Calu3 (cell line): ENCODE data around the gene EHMT2. TPM values are rescaled to one million over a fixed set of nuclear protein-coding genes. Genes with fewer than 3 reads are reported as not detected.
"Not testable (repeated sequence)": the region's sequence is repeated elsewhere in the genome, so short reads cannot be mapped to it uniquely, and the experiment has no call there.

Source experiments
- BruUV-seq: library from RNA; stranded (reverse); fragments of 400-500 nt; replicated peaks from 2 replicates; lab custom pipeline; 2021; lab: Mats Ljungman, UMichigan
- CTCF ChIA-PET: fragments of 300-600 bp; sonication (Branson Sonifier 250); formaldehyde crosslinking; loops from one replicate; lab custom pipeline; 2022; ENCODE audit warnings: antibody characterized with exemption; lab: Charles Lee
- DNase-seq: peaks from one replicate; pipeline ENCODE4 v3.0.0; 2022
- H3K27ac Mint-ChIP-seq: one replicate; pipeline ENCODE4 v1.8.0; 2022; ENCODE audit warnings: mixed read lengths; ENCODE audit not compliant: unreplicated experiment
- H3K27me3 Mint-ChIP-seq: one replicate; pipeline ENCODE4 v1.8.0; 2022; ENCODE audit warnings: mixed read lengths; ENCODE audit not compliant: unreplicated experiment
- H3K36me3 Mint-ChIP-seq: one replicate; pipeline ENCODE4 v1.8.0; 2022; ENCODE audit warnings: mild to moderate bottlenecking, moderate library complexity, mixed read lengths; ENCODE audit not compliant: insufficient read depth, unreplicated experiment
- H3K4me1 Mint-ChIP-seq: one replicate; pipeline ENCODE4 v1.8.0; 2022; ENCODE audit warnings: mild to moderate bottlenecking, low read depth, mixed read lengths; ENCODE audit not compliant: unreplicated experiment
- H3K4me3 Mint-ChIP-seq: one replicate; pipeline ENCODE4 v1.8.0; 2022; ENCODE audit warnings: mild to moderate bottlenecking, low read depth, moderate library complexity, mixed read lengths; ENCODE audit not compliant: unreplicated experiment
- H3K9me3 Mint-ChIP-seq: one replicate; pipeline ENCODE4 v1.8.0; 2022; ENCODE audit warnings: low read depth, mixed read lengths; ENCODE audit not compliant: unreplicated experiment
- intact Hi-C: fragments of 100-400 bp; cut with micrococcal nuclease; formaldehyde crosslinking; loops from one replicate; pipeline ENCODE4 v1.10.0; 2022; ENCODE audit not compliant: unreplicated experiment
- total RNA-seq: library from RNA; stranded (reverse); gene quantifications from 2 replicates; pipeline ENCODE4 v1.2.3, GENCODE V29; 2022
- TF ChIP-seq, protein P1 (sequence below): fragments of 200-600 bp; IDR thresholded peaks from one replicate; pipeline ENCODE4 v1.8.0; 2022; ENCODE audit warnings: antibody characterized with exemption; ENCODE audit not compliant: unreplicated experiment

Gene EHMT2
- total RNA-seq, 1 experiment from 2014 or later: 138 TPM

GRCh38 chr6:31838968-31839367, 58.5 kb downstream of the EHMT2 start:
- no peak for DNase-seq
- no peaks in the 10 kb centered on the region for H3K27me3 Mint-ChIP-seq
- H3K27ac Mint-ChIP-seq: peak overlapping the region; percentile 33
- CTCF ChIA-PET: interaction anchor here (0.6 to 1.6 kb wide), 4 partner anchors 24 to 69 kb away, joined by 3 to 5 read pairs (median 3); partner anchors contain the start of genes LSM2 and NEU1
- intact Hi-C loops: no loop called here
- TF ChIP-seq, protein P1, sequence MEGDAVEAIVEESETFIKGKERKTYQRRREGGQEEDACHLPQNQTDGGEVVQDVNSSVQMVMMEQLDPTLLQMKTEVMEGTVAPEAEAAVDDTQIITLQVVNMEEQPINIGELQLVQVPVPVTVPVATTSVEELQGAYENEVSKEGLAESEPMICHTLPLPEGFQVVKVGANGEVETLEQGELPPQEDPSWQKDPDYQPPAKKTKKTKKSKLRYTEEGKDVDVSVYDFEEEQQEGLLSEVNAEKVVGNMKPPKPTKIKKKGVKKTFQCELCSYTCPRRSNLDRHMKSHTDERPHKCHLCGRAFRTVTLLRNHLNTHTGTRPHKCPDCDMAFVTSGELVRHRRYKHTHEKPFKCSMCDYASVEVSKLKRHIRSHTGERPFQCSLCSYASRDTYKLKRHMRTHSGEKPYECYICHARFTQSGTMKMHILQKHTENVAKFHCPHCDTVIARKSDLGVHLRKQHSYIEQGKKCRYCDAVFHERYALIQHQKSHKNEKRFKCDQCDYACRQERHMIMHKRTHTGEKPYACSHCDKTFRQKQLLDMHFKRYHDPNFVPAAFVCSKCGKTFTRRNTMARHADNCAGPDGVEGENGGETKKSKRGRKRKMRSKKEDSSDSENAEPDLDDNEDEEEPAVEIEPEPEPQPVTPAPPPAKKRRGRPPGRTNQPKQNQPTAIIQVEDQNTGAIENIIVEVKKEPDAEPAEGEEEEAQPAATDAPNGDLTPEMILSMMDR: no peak
- H3K9me3 Mint-ChIP-seq: no peaks in the 10 kb centered on the region
- no TSS peak for BruUV-seq
- peaks cover 44% of the 10 kb centered on the region for H3K4me1 Mint-ChIP-seq
- peaks cover 100% of the 10 kb centered on the region for H3K36me3 Mint-ChIP-seq
- peak overlapping the region; percentile 89 for H3K4me3 Mint-ChIP-seq

- H3K27ac Mint-ChIP-seq, BruUV-seq, DNase-seq, intact Hi-C loops, H3K27me3 Mint-ChIP-seq, H3K9me3 Mint-ChIP-seq: not testable (repeated sequence)
- Mint-ChIP-seq H3K36me3 (peaks cover 100% of the 10 kb centered on the region), H3K4me1 (peaks cover 45% of the 10 kb centered on the region), H3K4me3 (peak overlapping the region; percentile 89)
- CTCF ChIA-PET: interaction anchor here (0.7 to 1.6 kb wide), 3 partner anchors 25 to 68 kb away, joined by 3 to 5 read pairs (median 4); partner anchors contain the start of gene NEU1
Measured at GRCh38 chr6:31838114-31838553, 59.4 kb downstream of the EHMT2 start.

- TF ChIP-seq, protein P1: no peak
- no TSS peak for BruUV-seq
- no peaks in the 10 kb centered on the region for H3K27me3 Mint-ChIP-seq
- intact Hi-C loops: no loop called here
- H3K4me3 Mint-ChIP-seq: peak overlapping the region; percentile 89
- H3K4me1 Mint-ChIP-seq: peaks cover 45% of the 10 kb centered on the region
- no peaks in the 10 kb centered on the region for H3K9me3 Mint-ChIP-seq
- H3K36me3 Mint-ChIP-seq: peaks cover 100% of the 10 kb centered on the region
- DNase-seq: no peak
- H3K27ac Mint-ChIP-seq: peak overlapping the region; percentile 99
- CTCF ChIA-PET: interaction anchor here (0.6 to 1.6 kb wide), 5 partner anchors 10 to 198 kb away, joined by 3 to 6 read pairs (median 4); partner anchors contain the start of genes HSPA1B and NEU1
Measured at GRCh38 chr6:31837369-31838113, 60.0 kb downstream of the EHMT2 start.

DNA sequence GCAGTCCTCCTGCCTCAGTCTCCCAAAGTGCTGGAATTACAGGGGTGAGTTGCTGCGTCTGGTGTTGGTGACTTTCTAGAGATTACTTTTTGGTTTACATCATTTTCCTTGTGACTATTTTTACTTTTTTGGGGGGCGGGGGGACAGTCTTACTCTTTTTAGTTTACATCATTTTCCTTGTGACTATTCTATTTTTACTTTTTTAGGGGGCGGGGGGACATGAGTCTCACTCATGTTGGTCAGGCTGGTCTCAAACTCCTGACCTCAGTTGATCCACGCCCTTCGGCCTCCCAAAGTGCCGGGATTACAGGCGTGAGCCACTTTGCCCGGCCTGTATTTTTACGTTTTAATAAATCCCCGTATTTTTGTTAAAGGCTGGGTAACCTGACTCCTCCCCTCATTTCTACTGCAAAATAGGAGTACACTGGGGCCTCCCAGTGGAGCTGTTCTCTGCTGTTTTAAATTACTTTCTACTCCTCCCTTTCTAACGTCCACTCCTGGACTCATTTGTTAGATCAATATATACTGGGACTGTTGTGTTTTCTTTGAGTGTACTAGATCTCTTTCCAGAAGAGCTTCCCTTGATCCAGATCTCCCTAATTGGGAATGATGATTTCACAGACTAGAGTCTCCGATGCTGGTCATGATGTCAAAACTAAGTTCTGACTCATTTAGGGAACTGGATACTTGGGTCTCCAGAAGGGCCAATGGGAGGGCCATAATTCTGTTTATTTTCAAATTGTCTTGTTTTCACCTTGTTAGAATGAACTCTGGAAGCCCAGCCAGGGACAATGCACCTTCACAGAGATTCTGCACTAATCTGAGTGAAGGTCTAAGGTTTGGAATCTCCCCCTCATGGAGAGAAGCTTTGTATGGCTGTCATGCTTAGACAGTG, 60.8 kb downstream of the EHMT2 start:
- no TSS peak for BruUV-seq
- no peak for DNase-seq
- CTCF ChIA-PET: interaction anchor here (0.6 to 1.5 kb wide), 4 partner anchors 9 to 910 kb away, joined by 3 to 9 read pairs (median 4); partner anchors contain the start of genes HSPA1B and MSH5
- Mint-ChIP-seq H3K27ac (peak overlapping the region; percentile 99), H3K36me3 (peaks cover 100% of the 10 kb centered on the region), H3K9me3 (no peaks in the 10 kb centered on the region), H3K27me3 (no peaks in the 10 kb centered on the region), H3K4me1 (peaks cover 39% of the 10 kb centered on the region), H3K4me3 (peak overlapping the region; percentile 89)
- intact Hi-C loops: no loop called here
- TF ChIP-seq, protein P1: no peak
